Panc1 (cell line): ENCODE results near the gene SENP6. TPM values are rescaled to one million over a fixed set of nuclear protein-coding genes. Genes with fewer than 3 reads are reported as not detected.
"Not testable (repeated sequence)": the region's sequence is repeated elsewhere in the genome, so short reads cannot be mapped to it uniquely, and the experiment has no call there.

Experiments
- ATAC-seq: fragments of 200-7000 bp; cut with Tn5 transposase; 2 replicates; pipeline ENCODE4 v1.9.1; 2020; ENCODE audit warnings: mild to moderate bottlenecking, moderate library complexity
- BruUV-seq: library from RNA; stranded (reverse); fragments of 400-500 nt; replicated peaks from 2 replicates; lab custom pipeline; 2021; lab: Mats Ljungman, UMichigan
- CTCF ChIA-PET: fragments of 300-600 bp; sonication (Branson Sonifier 250); formaldehyde crosslinking; loops from one replicate; lab custom pipeline; 2022; ENCODE audit warnings: antibody characterized with exemption; lab: Charles Lee
- POLR2A ChIA-PET: fragments of 300-600 bp; sonication (Branson Sonifier 250); formaldehyde crosslinking; loops from one replicate; lab custom pipeline; 2022; ENCODE audit warnings: antibody characterized with exemption; lab: Charles Lee
- DNase-seq: peaks from one replicate; pipeline ENCODE4 v3.0.0-alpha.2; 2010; ENCODE audit warnings: low read depth, low spot score
- H3K27ac ChIP-seq: 2 replicates; pipeline ENCODE4 v1.5.1; 2011; ENCODE audit warnings: mild to moderate bottlenecking, low read length, inconsistent platforms
- H3K27me3 ChIP-seq: fragments of 200-500 bp; sonication (Bioruptor generic); 2 replicates; pipeline ENCODE4 v1.6.0; 2014; ENCODE audit warnings: low read length, inconsistent platforms; ENCODE audit not compliant: control insufficient read depth, insufficient read depth
- H3K36me3 ChIP-seq: fragments of 200-500 bp; sonication (Bioruptor generic); 2 replicates; pipeline ENCODE4 v1.5.1; 2014; ENCODE audit warnings: inconsistent platforms, mild to moderate bottlenecking, low read length, moderate library complexity; ENCODE audit not compliant: control insufficient read depth, insufficient read depth
- H3K4me1 ChIP-seq: 2 replicates; pipeline ENCODE4 v1.5.1; 2011; ENCODE audit warnings: inconsistent platforms, mild to moderate bottlenecking, low read length, moderate library complexity; ENCODE audit not compliant: control insufficient read depth, insufficient read depth
- H3K4me3 ChIP-seq, 2 experiments: 2 replicates each; pipeline ENCODE4 v1.5.1; 2011 to 2012; ENCODE audit warnings: low read depth in 2 of 2, low read length in 2 of 2, mild to moderate bottlenecking in 2 of 2, inconsistent platforms in 1 of 2, moderate library complexity in 1 of 2
- H3K9me3 ChIP-seq: fragments of 200-500 bp; sonication (Bioruptor generic); 2 replicates; pipeline ENCODE4 v1.5.1; 2014; ENCODE audit warnings: low read depth, mild to moderate bottlenecking, inconsistent platforms, low read length, moderate library complexity; ENCODE audit not compliant: control insufficient read depth, insufficient read depth
- CTCF ChIP-seq: fragments of 450-650 bp; IDR thresholded peaks from 2 replicates; pipeline ENCODE4 v1.5.1; 2017; ENCODE audit warnings: mild to moderate bottlenecking
- POLR2AphosphoS5 ChIP-seq: IDR thresholded peaks from 2 replicates; pipeline ENCODE4 v1.6.1; 2012; ENCODE audit warnings: mild to moderate bottlenecking, low read depth, low read length, moderate library complexity
- REST ChIP-seq, 2 experiments: IDR thresholded peaks; 2 replicates each; pipeline ENCODE4 v1.6.1; 2011 to 2012; ENCODE audit warnings: low read depth in 2 of 2, control low read depth in 1 of 2, low read length in 1 of 2, mild to moderate bottlenecking in 1 of 2, moderate library complexity in 1 of 2; ENCODE audit not compliant: insufficient read depth in 1 of 2
- SIN3A ChIP-seq: IDR thresholded peaks from 2 replicates; pipeline ENCODE4 v1.6.1; 2012; ENCODE audit warnings: low read depth, mild to moderate bottlenecking, low read length, moderate library complexity, borderline replicate concordance; ENCODE audit not compliant: insufficient read depth
- TCF7L2 ChIP-seq: IDR thresholded peaks from 2 replicates; pipeline ENCODE4 v1.6.1; 2011; ENCODE audit warnings: mild to moderate bottlenecking, low read depth, low read length, inconsistent platforms
- in situ Hi-C: cut with HindIII; loops from 2 replicates; pipeline ENCODE4 v1.10.0; 2016; ENCODE audit warnings: low sequenced_read_pairs, low pct_unique_long_range_greater_than_20kb
- intact Hi-C: fragments of 100-400 bp; cut with micrococcal nuclease; formaldehyde crosslinking; loops from one replicate; pipeline ENCODE4 v1.10.0; 2022; ENCODE audit not compliant: unreplicated experiment
- total RNA-seq: library from RNA; stranded (reverse); gene quantifications from one replicate; pipeline ENCODE4 v1.2.1, GENCODE V29; 2021; ENCODE audit not compliant: unreplicated experiment

Gene SENP6
- total RNA-seq, 1 experiment from 2014 or later = 58.7 TPM

GRCh38 chr6:75693534-75693933, 91.9 kb downstream of the SENP6 start:
- in situ Hi-C loops = no loop called here
- H3K4me3 ChIP-seq = no peak overlapping the region
- no TSS peak for BruUV-seq
- H3K9me3 ChIP-seq = no peaks in the 10 kb centered on the region
- H3K27ac ChIP-seq = no peak overlapping the region
- TF ChIP-seq REST (IDR thresholded peaks at IDR 0.05; ENCODE audit: insufficient read depth in 1 of 2, low read depth in 2 of 2, low read length in 1 of 2) (no peak), TCF7L2 (no peak), POLR2AphosphoS5 (no peak), CTCF (no peak), SIN3A (no peak)
- peaks cover 10% of the 10 kb centered on the region for H3K36me3 ChIP-seq
- H3K27me3 ChIP-seq = no peaks in the 10 kb centered on the region
- ChIA-PET POLR2A (no interaction called here), CTCF (interaction anchor here (0.7 kb wide), 1 partner anchor 190 kb away, joined by 13 read pairs; no protein-coding TSS in a partner anchor)
- DNase-seq (no peak), ATAC-seq (no peak)
- intact Hi-C loops = no loop called here
- no peaks in the 10 kb centered on the region for H3K4me1 ChIP-seq

GRCh38 chr6:75694406-75694805, 92.7 kb downstream of the SENP6 start:
- Histone ChIP-seq H3K4me1 (no peaks in the 10 kb centered on the region), H3K4me3 (no peak overlapping the region), H3K36me3 (peaks cover 10% of the 10 kb centered on the region), H3K27ac (no peak overlapping the region), H3K9me3 (no peaks in the 10 kb centered on the region), H3K27me3 (no peaks in the 10 kb centered on the region)
- ChIA-PET POLR2A (no interaction called here), CTCF (interaction anchor here (0.6 kb wide), 1 partner anchor 146 kb away, joined by 3 read pairs; no protein-coding TSS in a partner anchor)
- no peak for ATAC-seq
- in situ Hi-C loops = no loop called here
- no TSS peak for BruUV-seq
- DNase-seq = no peak
- intact Hi-C loops = no loop called here
- TF ChIP-seq REST (IDR thresholded peaks at IDR 0.05; ENCODE audit: insufficient read depth in 1 of 2, low read depth in 2 of 2, low read length in 1 of 2) (no peak), SIN3A (no peak), POLR2AphosphoS5 (no peak), TCF7L2 (no peak), CTCF (no peak)

- POLR2A ChIA-PET = not testable (repeated sequence)
These were observed 106.7 kb downstream of the SENP6 start for GRCh38 chr6:75708334-75708733.

More at GRCh38 chr6:75708334-75708733, 106.7 kb downstream of the SENP6 start:
- H3K27me3 ChIP-seq, H3K9me3 ChIP-seq, ATAC-seq, intact Hi-C loops, H3K27ac ChIP-seq, BruUV-seq, in situ Hi-C loops, H3K4me1 ChIP-seq, H3K4me3 ChIP-seq, DNase-seq, CTCF ChIA-PET: not testable (repeated sequence)
- peaks cover 12% of the 10 kb centered on the region; the same call in 1 of the 2 replicates for H3K36me3 ChIP-seq
